Right forelimb (tissue), 1 donor: ENCODE results near the gene ABCG1.

ENCODE experiments used
- DNase-seq: peaks from one replicate; pipeline ENCODE4 v3.0.0-alpha.2; 2018

The ABCG1 gene

GRCh38 chr21:42214921-42215320, 4.0 kb upstream of the ABCG1 start:
- peak; percentile 30 for DNase-seq

DNA sequence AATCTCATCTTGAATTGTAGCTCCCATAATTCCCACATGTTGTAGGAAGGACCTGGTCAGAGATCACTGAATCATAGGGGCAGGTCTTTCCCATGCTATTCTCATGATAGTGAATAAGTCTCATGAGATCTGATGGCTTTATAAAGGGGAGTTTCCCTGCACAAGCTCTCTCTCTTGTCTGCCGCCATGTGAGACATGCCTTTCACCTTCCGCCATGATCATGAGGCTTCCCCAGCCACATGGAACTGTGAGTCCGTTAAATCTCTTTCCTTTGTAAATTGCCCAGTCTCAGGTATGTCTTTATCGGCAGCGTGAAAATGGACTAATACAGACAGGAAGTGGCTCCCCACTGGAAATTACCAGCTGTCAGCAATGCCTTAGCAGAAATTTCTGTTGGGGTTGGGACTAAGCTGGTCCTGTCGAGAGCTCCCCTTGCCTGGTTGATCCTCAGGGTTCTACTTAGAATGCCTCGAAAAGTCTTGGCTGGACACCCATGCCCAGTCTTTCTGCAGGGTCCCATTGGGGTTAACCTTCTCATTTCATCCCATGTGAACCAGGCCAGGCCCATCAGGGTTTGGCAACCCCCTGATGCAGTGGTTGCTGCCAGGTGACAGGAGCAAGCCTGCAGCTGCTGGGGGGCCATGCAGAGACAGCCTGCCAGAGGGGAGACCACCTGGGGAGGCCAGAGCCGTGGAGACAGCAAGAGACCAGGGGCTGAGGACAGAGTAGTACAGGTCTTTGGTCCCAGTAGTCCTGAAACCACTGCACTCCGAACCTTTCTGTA, 2.8 kb upstream of the ABCG1 start:
- DNase-seq, result no peak

DNA sequence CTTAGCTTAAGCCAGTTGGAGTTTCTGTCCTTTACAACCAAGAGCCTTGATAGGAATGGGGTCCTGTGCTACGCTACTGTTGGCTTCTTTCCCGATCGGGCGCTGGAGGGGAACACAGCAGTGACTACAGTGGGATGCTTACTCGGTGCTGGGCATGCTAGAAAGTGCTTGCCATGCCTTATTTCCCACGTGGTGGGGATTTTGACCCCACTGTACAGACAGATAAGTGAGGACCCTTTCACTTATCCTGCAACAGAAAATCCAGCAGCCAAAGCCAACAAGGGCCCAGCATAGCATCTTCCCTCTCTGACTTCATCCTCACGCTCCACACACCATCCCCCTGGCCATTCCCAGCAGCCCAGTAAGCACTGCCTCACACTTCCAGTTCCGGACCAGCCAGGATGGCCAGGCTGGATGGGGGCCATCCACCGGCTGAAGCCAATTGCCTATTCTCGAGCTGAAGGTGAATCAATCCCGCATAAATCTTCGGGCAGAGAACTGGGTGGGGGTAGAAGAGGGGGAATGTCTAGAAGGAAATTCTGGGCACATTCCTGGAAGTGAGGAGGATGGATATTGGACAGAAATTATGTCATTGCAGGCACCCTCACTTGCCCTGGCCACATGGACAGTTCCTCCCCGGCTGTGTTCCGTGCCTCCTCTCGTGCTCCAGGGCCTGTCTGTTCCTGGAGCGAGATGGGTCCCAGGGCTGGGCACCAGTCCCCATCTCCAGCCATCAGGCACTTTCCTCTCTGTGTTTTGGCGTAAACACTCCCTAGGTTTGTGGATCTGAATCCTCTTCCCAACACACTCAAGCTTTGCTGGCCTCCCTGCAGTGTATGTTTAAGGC, 2.0 kb upstream of the ABCG1 start:
- no peak for DNase-seq

- DNase-seq, result peak; percentile 68
Measured at GRCh38 chr21:42219606-42220137, 732 bp downstream of the ABCG1 start.

GRCh38 chr21:42220138-42220701, 1.3 kb downstream of the ABCG1 start:
- peak; percentile 60 for DNase-seq

- no peak for DNase-seq
Measured at GRCh38 chr21:42221581-42222345, 2.8 kb downstream of the ABCG1 start.

GRCh38 chr21:42222386-42222785, 3.4 kb downstream of the ABCG1 start:
- no peak for DNase-seq

- no peak for DNase-seq
Measured at GRCh38 chr21:42222821-42223390, 4.0 kb downstream of the ABCG1 start.

GRCh38 chr21:42223826-42224575, 5.1 kb downstream of the ABCG1 start:
- no peak for DNase-seq

GRCh38 chr21:42225042-42225441, 6.1 kb downstream of the ABCG1 start:
- no peak for DNase-seq

DNA sequence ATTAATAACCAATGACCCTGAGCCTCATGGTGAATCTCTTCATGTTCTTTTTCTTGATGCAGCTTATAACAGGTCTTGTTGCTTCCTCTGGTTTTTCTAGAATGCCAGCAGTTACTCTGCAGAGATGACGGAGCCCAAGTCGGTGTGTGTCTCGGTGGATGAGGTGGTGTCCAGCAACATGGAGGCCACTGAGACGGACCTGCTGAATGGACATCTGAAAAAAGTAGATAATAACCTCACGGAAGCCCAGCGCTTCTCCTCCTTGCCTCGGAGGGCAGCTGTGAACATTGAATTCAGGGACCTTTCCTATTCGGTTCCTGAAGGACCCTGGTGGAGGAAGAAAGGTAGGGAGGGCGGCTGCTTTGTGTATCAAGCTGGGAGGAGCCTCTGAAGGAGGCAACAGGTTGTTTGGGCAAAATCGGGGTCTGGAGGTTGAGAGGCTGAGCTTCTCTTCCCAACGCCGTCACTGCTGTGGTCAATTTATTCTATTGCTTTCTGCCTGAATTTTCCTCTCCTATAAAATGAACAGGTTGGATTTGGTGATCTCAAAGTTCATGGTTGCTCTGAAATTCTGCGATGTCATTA, 6.7 kb downstream of the ABCG1 start:
- no peak for DNase-seq

GRCh38 chr21:42226626-42227025, 7.7 kb downstream of the ABCG1 start:
- DNase-seq, result no peak

DNA sequence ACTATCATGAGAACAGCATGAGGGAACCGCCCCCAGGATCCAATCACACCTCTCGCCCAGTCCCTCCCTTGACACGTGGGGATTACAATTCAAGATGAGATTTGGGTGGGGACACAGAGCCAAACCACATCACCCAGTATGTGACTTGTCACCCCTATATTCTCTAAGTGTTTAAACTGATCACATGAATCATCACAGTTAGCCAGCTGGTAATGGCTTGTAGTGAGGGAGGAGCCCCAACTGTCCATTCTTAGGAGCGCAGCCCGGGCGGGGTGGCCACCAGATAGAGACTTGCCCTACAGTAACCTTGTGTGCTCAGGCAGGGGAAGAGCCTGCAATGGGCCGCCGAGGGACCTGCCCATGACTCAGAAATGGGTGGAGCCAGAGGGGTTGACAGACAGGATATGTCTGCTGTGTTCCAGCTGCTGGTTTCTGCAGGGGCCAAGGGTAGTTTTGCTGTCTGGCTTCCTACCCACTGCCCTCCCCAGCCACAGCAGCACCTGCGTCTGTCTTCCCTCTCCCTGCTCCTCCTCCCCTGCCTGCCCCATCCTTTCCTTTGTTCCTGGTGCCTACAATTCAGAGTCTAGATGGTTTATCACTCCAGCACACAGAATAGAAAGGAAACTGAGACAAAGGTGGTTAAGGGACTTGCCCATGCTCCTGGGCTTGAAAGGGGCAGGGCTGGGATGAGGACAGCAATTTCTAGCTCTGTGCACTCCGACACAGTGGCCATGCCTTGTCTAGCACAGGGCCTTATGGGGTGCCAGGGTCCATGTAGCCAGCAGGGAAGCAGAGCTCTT, 9.2 kb downstream of the ABCG1 start:
- peak; percentile 64 for DNase-seq

DNA sequence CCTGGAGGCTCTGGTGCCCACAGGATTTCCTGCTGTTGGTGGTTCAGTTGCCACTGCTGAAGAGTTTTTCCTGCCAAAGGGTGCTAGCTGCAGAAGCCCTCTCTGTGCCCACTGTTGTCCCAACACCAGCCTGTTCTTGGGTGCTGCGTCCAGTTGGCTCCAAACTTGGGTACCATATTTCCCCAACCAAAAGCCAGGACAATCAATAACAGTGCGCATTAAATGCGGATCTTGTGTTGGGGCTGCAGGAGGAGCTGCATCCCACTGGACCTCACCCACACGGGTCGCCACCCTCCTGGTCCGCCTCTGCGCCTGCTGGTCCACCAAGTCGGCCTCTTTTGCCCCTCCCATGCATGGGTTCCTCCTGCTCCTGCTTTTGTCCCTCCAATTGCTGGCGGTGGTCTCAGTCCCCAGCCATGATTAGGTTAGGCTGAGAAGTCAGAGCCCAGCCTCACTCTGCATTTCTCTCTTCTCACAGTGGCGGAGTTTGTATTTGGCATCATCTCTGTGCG, 9.8 kb downstream of the ABCG1 start:
- DNase-seq, result no peak

- DNase-seq, result peak; percentile 23
Measured at GRCh38 chr21:42229676-42230075, 10.7 kb downstream of the ABCG1 start.

DNA sequence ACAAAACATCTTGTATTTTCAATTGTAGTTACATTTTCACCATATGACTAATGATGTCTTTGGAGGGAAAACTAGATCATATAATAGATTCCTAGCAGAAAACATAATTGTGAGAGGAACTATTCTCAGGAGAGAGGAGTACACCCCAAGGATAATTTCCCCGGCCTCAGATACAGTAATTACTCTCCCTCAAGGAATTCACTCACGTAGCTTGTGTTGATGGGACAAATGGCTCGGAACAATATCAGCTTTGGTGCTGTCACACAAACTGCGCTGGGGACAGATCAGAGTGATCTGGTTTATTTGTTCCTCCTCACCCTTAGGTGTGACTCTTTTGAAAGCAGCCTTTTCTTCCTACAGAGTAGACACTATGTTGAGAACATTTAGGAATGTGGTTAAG, 11.2 kb downstream of the ABCG1 start:
- DNase-seq, result peak; percentile 22

DNA sequence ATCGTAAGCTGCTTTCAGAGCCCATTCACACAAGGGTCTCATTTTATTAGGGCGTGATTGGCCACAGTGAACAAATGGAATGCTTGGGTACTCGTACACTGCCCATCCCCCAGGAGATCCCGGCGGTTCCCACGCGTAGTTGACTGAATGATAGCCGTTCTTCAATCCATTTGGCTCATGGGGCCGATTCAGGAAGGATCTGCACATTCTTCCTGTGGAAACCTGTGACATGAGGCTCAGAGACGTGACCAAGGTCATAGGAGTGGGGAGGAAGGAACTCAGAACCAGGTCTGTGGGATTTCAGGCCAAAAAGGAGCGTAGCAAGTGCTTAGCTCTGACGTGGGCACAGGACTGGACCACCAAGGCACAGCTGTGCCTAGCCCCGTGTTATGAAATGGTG, 11.7 kb downstream of the ABCG1 start:
- DNase-seq, result peak; percentile 37

DNA sequence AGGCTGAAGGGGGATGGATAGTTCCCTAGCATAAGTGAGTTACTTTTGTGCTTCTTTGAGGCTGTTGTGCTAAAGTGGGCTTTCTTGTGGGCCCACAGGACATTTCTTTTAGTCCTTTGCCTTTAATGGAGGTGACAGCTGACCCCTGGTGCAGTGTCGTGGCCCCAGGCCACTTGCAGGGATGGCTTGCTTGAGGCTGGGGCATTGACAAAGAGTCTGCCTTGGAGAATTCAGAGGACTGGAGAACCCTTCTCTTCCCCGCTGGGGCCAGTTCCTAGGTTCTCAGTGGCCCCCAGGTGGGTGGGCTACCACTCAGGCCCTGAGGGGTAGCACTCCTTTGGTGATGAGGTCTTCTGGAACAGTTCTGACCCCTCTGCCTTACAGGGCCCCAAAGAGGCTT, 12.8 kb downstream of the ABCG1 start:
- DNase-seq, result no peak

DNA sequence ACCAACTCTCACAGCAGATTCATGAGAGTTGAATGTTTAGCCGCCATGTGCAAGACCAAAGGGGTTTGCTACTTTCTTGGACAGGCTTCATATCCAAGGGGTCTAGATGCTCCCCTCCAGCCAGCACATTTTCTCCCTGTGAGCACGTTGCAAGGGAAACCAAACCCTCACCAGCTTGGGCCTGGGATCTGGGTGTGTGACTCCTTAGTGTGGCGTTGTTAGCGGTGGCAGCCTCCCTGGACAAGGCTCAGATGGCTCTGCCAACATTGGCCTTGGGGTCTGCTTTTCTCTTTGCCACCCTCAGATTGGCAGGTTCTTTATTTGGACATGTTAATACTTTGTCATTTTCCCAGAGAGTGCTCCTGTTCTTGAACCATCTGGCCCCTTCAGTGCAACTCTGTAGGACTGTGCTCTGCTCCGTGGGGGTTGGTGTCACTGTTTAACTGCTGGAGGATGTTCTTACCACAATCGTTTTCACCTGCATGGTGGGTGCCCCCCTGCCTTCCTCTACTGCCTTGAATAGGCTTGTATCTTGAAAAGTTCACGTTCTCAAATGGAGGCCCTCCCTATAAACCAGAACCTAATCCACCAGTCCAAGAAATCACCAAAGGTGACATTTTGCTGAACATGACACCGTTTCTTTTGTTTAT, 13.4 kb downstream of the ABCG1 start:
- DNase-seq, result no peak
